ENCODE results near the gene GDF10. TPM values are rescaled to one million over a fixed set of nuclear protein-coding genes. Genes with fewer than 3 reads are reported as not detected.

The GDF10 gene
- total and polyA plus RNA-seq, 2 donors (not counting 3 experiments of a cell fraction or from before 2014, with no cell fraction given): not detected

- Histone ChIP-seq H3K9ac (replicated peaks; ENCODE audit: extremely low read depth, insufficient read depth, low read length) (no peak overlapping the region), H3K4me3 (replicated peaks in 1 of 3; ENCODE audit: insufficient read depth in 1 of 3, low read depth in 1 of 3, low read length in 3 of 3) (no peak overlapping the region), H3K27me3 (ENCODE audit: control insufficient read depth in 2 of 2, insufficient read depth in 2 of 2, low read length in 2 of 2) (no peaks in the 10 kb centered on the region), H4K20me1 (replicated peaks; ENCODE audit: control insufficient read depth, extremely low read depth, insufficient read depth, low read length) (no peaks in the 10 kb centered on the region), H3K4me1 (ENCODE audit: control insufficient read depth, extremely low read depth, insufficient read depth, low read length) (no peaks in the 10 kb centered on the region), H3K4me2 (ENCODE audit: insufficient read depth, low read length) (no peak overlapping the region), H3K36me3 (ENCODE audit: control insufficient read depth in 2 of 2, extremely low read depth in 1 of 2, insufficient read depth in 2 of 2, low read length in 2 of 2) (no peaks in the 10 kb centered on the region), H3K79me2 (ENCODE audit: control insufficient read depth, insufficient read depth, low read length) (no peaks in the 10 kb centered on the region), H2AFZ (ENCODE audit: low read depth, low read length) (no peak overlapping the region), H3K9me1 (replicated peaks; ENCODE audit: control insufficient read depth, extremely low read depth, insufficient read depth, low read length) (no peaks in the 10 kb centered on the region), H3K27ac (ENCODE audit: insufficient read depth, low read depth, low read length) (no peak overlapping the region), H3K9me3 (replicated peaks; ENCODE audit: control insufficient read depth, insufficient read depth, low read length) (no peaks in the 10 kb centered on the region)
- BruUV-seq (replicated peaks): no TSS peak
- dilution Hi-C loops (cut with MboI; ENCODE audit: extremely low pct_ligation_motif_present, low sequenced_read_pairs): no loop called here
- ChIA-PET POLR2A (no interaction called here), CTCF (no interaction called here)
- intact Hi-C loops (cut with micrococcal nuclease): no loop called here
- FAIRE-seq (no peak), DNase-seq (ENCODE audit: low read depth, low spot score) (no peak)
- TF ChIP-seq EZH2 (IDR thresholded peaks at IDR 0.05; ENCODE audit: borderline replicate concordance, low read depth, low read length, severe bottlenecking): no peak
- no peak for TF ChIP-seq MYC (IDR thresholded peaks at IDR 0.05; ENCODE audit: low read depth, low read length)
- no peak for TF ChIP-seq CTCF (IDR thresholded peaks at IDR 0.05; ENCODE audit: extremely low read depth in 1 of 2, insufficient read depth in 1 of 2, low read depth in 1 of 2, low read length in 2 of 2)
- TF ChIP-seq POLR2A (IDR thresholded peaks at IDR 0.05; ENCODE audit: low read depth, low read length): no peak
- no peak for TF ChIP-seq GATA2 (IDR thresholded peaks at IDR 0.05; ENCODE audit: insufficient read depth, insufficient read length, low read depth, low read length)
These were observed 38.4 kb upstream of the GDF10 start for GRCh38 chr10:47261556-47261955.
